ENCODE data around the gene NR4A1. TPM values are rescaled to one million over a fixed set of nuclear protein-coding genes. Genes with fewer than 3 reads are reported as not detected.

The NR4A1 gene
- total RNA-seq, 1 donor from 2014 or later: 5.5 TPM

GRCh38 chr12:52074971-52075724 lies 23.9 kb downstream of the NR4A1 start:
- peak; percentile 23 for DNase-seq (ENCODE audit: low read depth)

- DNase-seq (ENCODE audit: low read depth): no peak
Measured at GRCh38 chr12:52076811-52077210, 25.6 kb downstream of the NR4A1 start.

- no peak for DNase-seq (ENCODE audit: low read depth)
Measured at GRCh38 chr12:52078276-52078675, 27.0 kb downstream of the NR4A1 start.

- no peak for DNase-seq (ENCODE audit: low read depth)
Measured at GRCh38 chr12:52079576-52080402, 28.5 kb downstream of the NR4A1 start, which contains the start of gene SMIM41. Gene SMIM41 (plus strand): TSS chr12:52079704. CDS start chr12:52079780, 76 bp downstream.

- peak; percentile 13 for DNase-seq (ENCODE audit: low read depth)
Measured at GRCh38 chr12:52080403-52081251, 29.4 kb downstream of the NR4A1 start.

GRCh38 chr12:52081263-52081733 lies 30.1 kb downstream of the NR4A1 start:
- DNase-seq (ENCODE audit: low read depth): peak; percentile 85

- peak; percentile 79 for DNase-seq (ENCODE audit: low read depth)
Measured at GRCh38 chr12:52082026-52082668, 30.9 kb downstream of the NR4A1 start.

GRCh38 chr12:52082669-52082987 lies 31.4 kb downstream of the NR4A1 start:
- no peak for DNase-seq (ENCODE audit: low read depth)

- peak; percentile 69 for DNase-seq (ENCODE audit: low read depth)
Measured at GRCh38 chr12:52082988-52083637, 31.9 kb downstream of the NR4A1 start.

GRCh38 chr12:52083638-52083996 lies 32.4 kb downstream of the NR4A1 start:
- no peak for DNase-seq (ENCODE audit: low read depth)

GRCh38 chr12:52084491-52085231 lies 33.4 kb downstream of the NR4A1 start:
- no peak for DNase-seq (ENCODE audit: low read depth)

GRCh38 chr12:52085682-52086180 lies 34.5 kb downstream of the NR4A1 start:
- DNase-seq (ENCODE audit: low read depth): no peak

GRCh38 chr12:52086366-52086765 lies 35.1 kb downstream of the NR4A1 start:
- DNase-seq (ENCODE audit: low read depth): peak; percentile 80

GRCh38 chr12:52086944-52087835 lies 35.9 kb downstream of the NR4A1 start:
- no peak for DNase-seq (ENCODE audit: low read depth)

GRCh38 chr12:52087961-52088820 lies 36.9 kb downstream of the NR4A1 start:
- DNase-seq (ENCODE audit: low read depth): peak; percentile 61

- no peak for DNase-seq (ENCODE audit: low read depth)
Measured at GRCh38 chr12:52089491-52089890, 38.2 kb downstream of the NR4A1 start.

GRCh38 chr12:52090291-52090690 lies 39.0 kb downstream of the NR4A1 start:
- peak; percentile 9 for DNase-seq (ENCODE audit: low read depth)
